SK-N-SH (cell line): ENCODE data around the gene ATF7IP2. TPM values are rescaled to one million over a fixed set of nuclear protein-coding genes. Genes with fewer than 3 reads are reported as not detected.

Experiments used
- CTCF ChIA-PET: fragments of 300-600, 350-600 bp; formaldehyde crosslinking; extraction: SDS; loops from one replicate; lab custom pipeline; 2021; lab: Yijun Ruan, JAX
- POLR2A ChIA-PET: fragments of 350-600 bp; sonication (Branson Sonifier 250); formaldehyde crosslinking; extraction: SDS; loops from one replicate; lab custom pipeline; 2020; ENCODE audit warnings: antibody characterized with exemption, inconsistent platforms; lab: Yijun Ruan, JAX
- DNase-seq: peaks from one replicate; pipeline ENCODE4 v3.0.0; 2012
- H2AFZ ChIP-seq: fragments of 200-600 bp; sonication (generic); 2 replicates; pipeline ENCODE4 v1.8.1; 2016; ENCODE audit warnings: antibody characterized with exemption, mild to moderate bottlenecking, low read depth
- H3F3A ChIP-seq: fragments of 200-600 bp; sonication (generic); replicated peaks from 2 replicates; pipeline ENCODE3; 2016; ENCODE audit warnings: antibody characterized with exemption, mild to moderate bottlenecking; ENCODE audit not compliant: insufficient read depth
- H3K27ac ChIP-seq, 2 experiments: fragments of 200-500 bp in 1 of 2; fragments of 200-600 bp in 1 of 2; sonication (Bioruptor generic) in 1 of 2; sonication (generic), shearing (Covaris generic) in 1 of 2; 2 replicates each; pipeline versions ENCODE4 v1.5.1 to v1.6.1; 2014 to 2016; ENCODE audit warnings: low read depth in 2 of 2, inconsistent platforms in 1 of 2, low read length in 1 of 2, mild to moderate bottlenecking in 1 of 2, mixed read lengths in 1 of 2
- H3K27me3 ChIP-seq: fragments of 200-600 bp; sonication (generic), shearing (Covaris generic); 2 replicates; pipeline ENCODE4 v1.6.1; 2016; ENCODE audit warnings: mixed run types; ENCODE audit not compliant: insufficient read depth
- H3K36me3 ChIP-seq, 2 experiments: fragments of 200-500 bp in 1 of 2; fragments of 200-600 bp in 1 of 2; sonication (Bioruptor generic) in 1 of 2; sonication (generic) in 1 of 2; replicated peaks in 1 of 2; 2 replicates each; pipeline versions ENCODE3 to v1.5.1; 2014 to 2016; ENCODE audit warnings: low read length in 1 of 2, mild to moderate bottlenecking in 1 of 2; ENCODE audit not compliant: insufficient read depth in 2 of 2, control insufficient read depth in 1 of 2
- H3K4me1 ChIP-seq, 2 experiments: fragments of 200-500 bp in 1 of 2; fragments of 200-600 bp in 1 of 2; sonication (Bioruptor generic) in 1 of 2; sonication (generic), shearing (Covaris generic) in 1 of 2; 2 replicates each; pipeline versions ENCODE4 v1.5.1 to v1.6.1; 2014 to 2016; ENCODE audit warnings: low read depth in 1 of 2, low read length in 1 of 2, mixed run types in 1 of 2; ENCODE audit not compliant: insufficient read depth in 2 of 2, control insufficient read depth in 1 of 2
- H3K4me2 ChIP-seq: fragments of 200-600 bp; sonication (generic), shearing (Covaris generic); 2 replicates; pipeline ENCODE4 v1.6.1; 2017; ENCODE audit warnings: mixed run types
- H3K4me3 ChIP-seq, 2 experiments: fragments of 200-500 bp in 1 of 2; fragments of 200-600 bp in 1 of 2; sonication (Bioruptor generic) in 1 of 2; sonication (generic), shearing (Covaris generic) in 1 of 2; 2 replicates each; pipeline versions ENCODE4 v1.5.1 to v1.8.1; 2014 to 2016; ENCODE audit warnings: low read depth in 2 of 2, inconsistent platforms in 1 of 2, low read length in 1 of 2, mild to moderate bottlenecking in 1 of 2, mixed read lengths in 1 of 2, moderate library complexity in 1 of 2
- H3K79me2 ChIP-seq: fragments of 200-600 bp; sonication (generic); 2 replicates; pipeline ENCODE4 v1.8.1; 2017; ENCODE audit warnings: mild to moderate bottlenecking; ENCODE audit not compliant: insufficient read depth
- H3K9ac ChIP-seq: fragments of 200-600 bp; sonication (generic); 2 replicates; pipeline ENCODE4 v1.6.1; 2017; ENCODE audit warnings: mixed run types
- H3K9me2 ChIP-seq: fragments of 200-600 bp; sonication (generic); 2 replicates; pipeline ENCODE4 v1.6.1; 2017; ENCODE audit warnings: mixed run types
- H3K9me3 ChIP-seq: fragments of 200-600 bp; sonication (generic); 2 replicates; pipeline ENCODE4 v1.6.1; 2017; ENCODE audit warnings: mixed run types, mild to moderate bottlenecking, moderate library complexity
- H4K20me1 ChIP-seq: fragments of 200-600 bp; sonication (generic); 2 replicates; pipeline ENCODE4 v1.6.1; 2017; ENCODE audit warnings: mild to moderate bottlenecking, mixed run types; ENCODE audit not compliant: insufficient read depth
- EZH2phosphoT487 ChIP-seq: fragments of 200-600 bp; sonication (generic); IDR thresholded peaks from 2 replicates; pipeline ENCODE4 v1.6.1; 2017; ENCODE audit warnings: low read depth, mixed run types, mild to moderate bottlenecking, antibody characterized with exemption, moderate library complexity, borderline replicate concordance
- FOSL2 ChIP-seq: IDR thresholded peaks from 2 replicates; pipeline ENCODE4 v1.4.0; 2012; ENCODE audit warnings: low read depth, mild to moderate bottlenecking, moderate library complexity, borderline replicate concordance
- FOXM1 ChIP-seq: IDR thresholded peaks from 2 replicates; pipeline ENCODE4 v1.4.0; 2012; ENCODE audit warnings: low read depth, mild to moderate bottlenecking
- GABPA ChIP-seq: IDR thresholded peaks from 2 replicates; pipeline ENCODE4 v1.4.0; 2012; ENCODE audit warnings: low read depth, mild to moderate bottlenecking
- GATA2 ChIP-seq: sonication (generic); formaldehyde crosslinking; IDR thresholded peaks from 2 replicates; pipeline ENCODE4 v1.5.0; 2020; ENCODE audit warnings: mild to moderate bottlenecking, missing genetic modification reagents
- IRF3 ChIP-seq: fragments of 150-350 bp; IDR thresholded peaks from 2 replicates; pipeline ENCODE4 v1.6.1; 2016; ENCODE audit warnings: mild to moderate bottlenecking, low read depth, low read length
- JUND ChIP-seq: IDR thresholded peaks from 2 replicates; pipeline ENCODE4 v1.4.0; 2012
- NRF1 ChIP-seq: IDR thresholded peaks from 2 replicates; pipeline ENCODE4 v1.6.1; 2012; ENCODE audit warnings: low read depth, mild to moderate bottlenecking, low read length
- PBX3 ChIP-seq: IDR thresholded peaks from 2 replicates; pipeline ENCODE4; 2012
- RFX5 ChIP-seq: IDR thresholded peaks from 2 replicates; pipeline ENCODE4 v1.6.1; 2012; ENCODE audit warnings: mild to moderate bottlenecking, improper control_type of control experiment, low read length
- SIN3A ChIP-seq: IDR thresholded peaks from 2 replicates; pipeline ENCODE4 v1.6.1; 2012; ENCODE audit warnings: low read depth, mild to moderate bottlenecking, low read length, moderate library complexity, borderline replicate concordance
- TCF12 ChIP-seq: IDR thresholded peaks from 2 replicates; pipeline ENCODE4 v1.4.0; 2012
- USF1 ChIP-seq: IDR thresholded peaks from 2 replicates; pipeline ENCODE4 v1.4.0; 2012; ENCODE audit warnings: low read depth, borderline replicate concordance
- USF2 ChIP-seq: fragments of 150-350 bp; IDR thresholded peaks from 2 replicates; pipeline ENCODE4 v1.6.1; 2017; ENCODE audit warnings: antibody characterized with exemption, low read length, low read depth, borderline replicate concordance
- YY1 ChIP-seq: IDR thresholded peaks from 2 replicates; pipeline ENCODE4 v1.4.0; 2012; ENCODE audit warnings: low read depth, mild to moderate bottlenecking
- ZBTB33 ChIP-seq: IDR thresholded peaks from 2 replicates; pipeline ENCODE4 v1.4.0; 2012; ENCODE audit warnings: low read depth, borderline replicate concordance
- polyA plus RNA-seq, 3 experiments: library from polyadenylated mRNA; depleted of rRNA; stranded (reverse); fragments of >200 nt; gene quantifications; 2 replicates each; pipeline ENCODE4 v1.2.3, GENCODE V29; 2012
- small RNA-seq, 7 experiments: library from RNA; depleted of rRNA; stranded (forward); fragments of <200 nt; gene quantifications; one replicate each; pipeline ENCODE3, GENCODE V24; 2012

The ATF7IP2 gene
- polyA plus RNA-seq, 1 of the 3 experiments (the other 2 are of a cell fraction) = 0.35 TPM

GRCh38 chr16:10530685-10531084 is 144.8 kb downstream of the ATF7IP2 start (continued):
- TF ChIP-seq USF1 = no peak

GRCh38 chr16:10531582-10531981 is 145.7 kb downstream of the ATF7IP2 start:
- DNase-seq = no peak
- Histone ChIP-seq H3K27ac (no peak overlapping the region), H3K36me3 (no peaks in the 10 kb centered on the region), H3K9me2 (no peaks in the 10 kb centered on the region), H3K4me3 (no peak overlapping the region), H3K27me3 (no peaks in the 10 kb centered on the region), H2AFZ (no peak overlapping the region), H3K9me3 (no peaks in the 10 kb centered on the region), H3K4me1 (no peaks in the 10 kb centered on the region), H3K4me2 (no peak overlapping the region), H4K20me1 (no peaks in the 10 kb centered on the region), H3K9ac (no peak overlapping the region), H3F3A (no peaks in the 10 kb centered on the region), H3K79me2 (no peaks in the 10 kb centered on the region)
- ChIA-PET POLR2A (no interaction called here), CTCF (interaction anchor here (1.2 to 1.5 kb wide), 4 partner anchors 10 to 387 kb away, joined by 3 to 5 read pairs (median 4); no protein-coding TSS in a partner anchor)
- TF ChIP-seq GABPA (no peak), NRF1 (no peak), USF2 (no peak), RFX5 (no peak), JUND (no peak), FOSL2 (no peak), EZH2phosphoT487 (no peak), YY1 (no peak), FOXM1 (no peak), ZBTB33 (no peak), SIN3A (no peak), TCF12 (no peak), GATA2 (CRISPR knock-in tag) (no peak), PBX3 (no peak), IRF3 (no peak)

Small RNA genes within 50 kb of the gene (small RNA-seq; reads per million reads assigned to genes)
- 0 reads per million in 7 experiments for gene RNU6-633P

Other genes starting within 250 kb of the ATF7IP2 start
- gene GRIN2A, start 203.6 kb upstream of the ATF7IP2 start, polyA plus RNA-seq (2012; rRNA removed) = not detected in 2 replicates
- gene EMP2, start 194.5 kb downstream of the ATF7IP2 start, polyA plus RNA-seq (2012; rRNA removed) = 3.1 and 4.3 TPM in 2 replicates